ENCODE results near the gene LMAN1L. TPM values are rescaled to one million over a fixed set of nuclear protein-coding genes. Genes with fewer than 3 reads are reported as not detected.

The LMAN1L gene
- total and polyA plus RNA-seq, 2 of the 4 experiments (the other 2 are of a cell fraction), result not detected

GRCh38 chr15:74827614-74828013 is 15.0 kb downstream of the LMAN1L start:
- H2AK5ac ChIP-seq (ENCODE audit: low read depth, low read length), result no peak overlapping the region
- no peak overlapping the region for H2BK5ac ChIP-seq (ENCODE audit: low read depth, low read length, poor library complexity, severe bottlenecking)
- DNase-seq (no peak), ATAC-seq (ENCODE audit: low read depth) (no peak)
- intact Hi-C loops (cut with micrococcal nuclease), result no loop called here
- H3K9me3 ChIP-seq (ENCODE audit: control insufficient read depth, insufficient read depth, low read length), result no peaks in the 10 kb centered on the region
- ChIA-PET CTCF (no interaction called here), POLR2A (ENCODE audit: unreplicated experiment) (no interaction called here)
- no peak overlapping the region for H3K27ac ChIP-seq (ENCODE audit: insufficient read depth, low read length)
- H3K4me1 ChIP-seq (ENCODE audit: control insufficient read depth, insufficient read depth, low read length), result no peaks in the 10 kb centered on the region
- no peak overlapping the region for H3K9ac ChIP-seq (ENCODE audit: low read depth, low read length)
- no peak overlapping the region for H3K4me3 ChIP-seq (ENCODE audit: insufficient read depth, low read depth, low read length)
- H3K23ac ChIP-seq (ENCODE audit: low read depth, low read length), result no peak overlapping the region
- no peak overlapping the region for H2BK120ac ChIP-seq (ENCODE audit: low read depth, low read length)
- H2BK15ac ChIP-seq (ENCODE audit: low read depth, low read length), result no peak overlapping the region
- no peak overlapping the region for H3K14ac ChIP-seq (replicated peaks; ENCODE audit: low read depth, low read length)
- H3K4me2 ChIP-seq (ENCODE audit: low read depth, low read length), result no peak overlapping the region
- no peaks in the 10 kb centered on the region for H3K79me1 ChIP-seq (ENCODE audit: low read depth in 1 of 2, low read length in 2 of 2)
- no peak overlapping the region for H4K5ac ChIP-seq (ENCODE audit: low read depth, low read length)
- no peak overlapping the region for H2AFZ ChIP-seq (replicated peaks; ENCODE audit: low read length, poor library complexity)
- H3K56ac ChIP-seq (ENCODE audit: extremely low read depth, insufficient read depth, low read length), result no peak overlapping the region
- H2BK20ac ChIP-seq (ENCODE audit: low read depth, low read length), result no peak overlapping the region
- H3K4ac ChIP-seq (ENCODE audit: low read depth, low read length), result no peak overlapping the region
- H3K18ac ChIP-seq (ENCODE audit: low read depth, low read length), result no peak overlapping the region
- TF ChIP-seq CEBPB (IDR thresholded peaks at IDR 0.05; ENCODE audit: low read depth, low read length) (no peak), BHLHE40 (IDR thresholded peaks at IDR 0.05; ENCODE audit: low read depth, low read length) (no peak)
- in situ Hi-C loops (cut with MboI; ENCODE audit: low sequenced_read_pairs), result no loop called here
- WGBS, 2 experiments (ENCODE audit: extremely low coverage in 2 of 2, insufficient read length in 1 of 2), result 63% methylated on average over 3 of the region's 5 CpGs; no CpG with 5 or more reads in 1 of the 2 experiments
- no peak overlapping the region for H4K91ac ChIP-seq (ENCODE audit: insufficient read depth, low read depth, low read length)
- H3K27me3 ChIP-seq (ENCODE audit: control insufficient read depth, insufficient read depth, low read length), result peaks cover 54% of the 10 kb centered on the region
- no peak overlapping the region for H4K8ac ChIP-seq (ENCODE audit: low read depth in 2 of 2, low read length in 2 of 2)
- H3K36me3 ChIP-seq (ENCODE audit: control insufficient read depth, insufficient read depth, low read length), result no peaks in the 10 kb centered on the region
- no peaks in the 10 kb centered on the region for H3K9me1 ChIP-seq (ENCODE audit: insufficient read depth, low read length)
- no TSS peak for BruUV-seq (replicated peaks)
- H4K20me1 ChIP-seq (ENCODE audit: insufficient read depth, low read length), result no peaks in the 10 kb centered on the region; the same call in 1 of the 2 replicates
- no peak overlapping the region for H2AK9ac ChIP-seq (replicated peaks; ENCODE audit: low read depth, low read length, poor library complexity)
- dilution Hi-C loops (cut with HindIII; ENCODE audit: low sequenced_read_pairs, unreplicated experiment), result no loop called here

Measured in IMR-90 (cell line).